GM18502 (cell line): ENCODE results near the gene SIGLEC9.
"Not testable (repeated sequence)": the region's sequence is repeated elsewhere in the genome, so short reads cannot be mapped to it uniquely, and the experiment has no call there.

Experiments used
- ATAC-seq: cut with Tn5 transposase; IDR thresholded peaks from one replicate; pipeline ENCODE4 v1.9.1; 2021; ENCODE audit warnings: mild to moderate bottlenecking; ENCODE audit not compliant: unreplicated experiment, poor library complexity

SIGLEC9 gene

GRCh38 chr19:51141181-51141580, 16.5 kb downstream of the SIGLEC9 start:
- no peak for ATAC-seq

DNA sequence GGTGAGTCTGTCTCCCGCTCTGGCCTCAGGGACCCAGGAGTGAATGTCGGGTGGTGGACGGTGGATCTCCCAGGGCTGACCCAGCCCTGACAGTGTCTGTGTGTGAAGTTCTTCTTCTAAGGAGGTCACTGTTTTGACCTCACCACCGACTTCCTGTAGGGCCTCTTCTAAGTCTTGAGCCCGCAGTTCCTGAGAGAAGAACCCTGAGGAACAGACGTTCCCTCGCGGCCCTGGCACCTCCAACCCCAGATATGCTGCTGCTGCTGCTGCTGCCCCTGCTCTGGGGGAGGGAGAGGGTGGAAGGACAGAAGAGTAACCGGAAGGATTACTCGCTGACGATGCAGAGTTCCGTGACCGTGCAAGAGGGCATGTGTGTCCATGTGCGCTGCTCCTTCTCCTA, 17.4 kb downstream of the SIGLEC9 start, which contains the start of gene SIGLEC7:
Gene SIGLEC7, plus strand, starts transcription at position 183 of the 400 bp plus-strand sequence. Its CDS starts 69 bp downstream, at position 252.
- no peak for ATAC-seq

GRCh38 chr19:51142809-51143475, 18.2 kb downstream of the SIGLEC9 start:
- ATAC-seq: not testable (repeated sequence)

DNA sequence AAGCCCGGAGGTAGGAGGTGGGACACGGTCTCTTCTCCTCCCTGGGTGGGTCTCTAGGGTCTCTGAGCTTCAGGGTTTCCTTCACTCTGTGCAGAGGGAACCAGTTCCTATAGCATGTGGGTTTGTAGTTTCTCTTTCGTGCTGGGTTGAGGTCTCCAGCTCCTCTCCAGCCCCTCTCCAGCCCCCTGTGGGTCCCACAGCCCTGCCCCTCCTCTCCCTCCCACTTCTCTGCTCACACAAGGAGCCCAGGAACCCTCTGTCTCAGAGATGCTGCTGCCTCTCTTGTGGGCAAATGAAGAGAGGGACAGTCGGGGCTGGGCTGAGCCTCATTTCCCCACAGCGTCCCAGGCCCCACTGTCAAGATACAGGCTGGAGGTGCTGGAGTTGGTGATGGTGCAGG, 18.8 kb downstream of the SIGLEC9 start:
- ATAC-seq: no peak

DNA sequence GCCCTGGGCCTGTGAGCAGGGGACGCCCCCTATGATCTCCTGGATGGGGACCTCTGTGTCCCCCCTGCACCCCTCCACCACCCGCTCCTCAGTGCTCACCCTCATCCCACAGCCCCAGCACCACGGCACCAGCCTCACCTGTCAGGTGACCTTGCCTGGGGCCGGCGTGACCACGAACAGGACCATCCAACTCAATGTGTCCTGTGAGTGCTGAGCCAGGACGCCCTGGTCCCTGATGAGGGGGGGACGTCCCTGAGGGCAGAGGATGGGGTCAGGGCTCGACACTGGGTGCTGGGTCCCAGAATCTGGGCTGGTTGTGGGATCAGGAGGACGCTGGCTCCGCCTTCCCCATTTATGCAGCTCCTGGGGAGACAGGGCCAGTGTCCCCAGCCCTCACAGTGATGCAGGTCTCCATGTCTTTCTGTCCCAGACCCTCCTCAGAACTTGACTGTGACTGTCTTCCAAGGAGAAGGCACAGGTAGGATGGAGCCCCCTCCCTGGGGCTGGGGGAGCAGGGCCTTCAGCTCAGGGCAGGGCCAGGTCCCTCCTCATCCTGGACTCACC, 19.9 kb downstream of the SIGLEC9 start:
- no peak for ATAC-seq

- ATAC-seq: no peak
Measured at GRCh38 chr19:51145916-51146493, 21.3 kb downstream of the SIGLEC9 start.

DNA sequence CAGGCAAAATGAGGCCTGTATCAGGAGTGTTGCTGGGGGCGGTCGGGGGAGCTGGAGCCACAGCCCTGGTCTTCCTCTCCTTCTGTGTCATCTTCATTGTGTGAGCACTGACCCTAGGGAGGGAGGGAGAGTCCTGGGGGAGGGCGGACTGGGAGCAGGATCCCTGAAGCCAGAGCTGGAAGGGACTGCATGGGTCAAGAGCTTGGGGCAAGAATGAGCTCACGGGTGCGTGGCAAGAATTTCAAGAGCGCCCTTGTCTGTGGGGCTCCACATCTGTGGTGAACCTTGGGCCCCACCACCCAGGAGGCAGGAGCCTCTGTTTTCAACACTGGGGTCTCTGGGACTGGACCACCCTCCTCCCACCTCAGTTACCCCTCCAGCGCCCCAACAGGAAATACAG, 22.0 kb downstream of the SIGLEC9 start:
- no peak for ATAC-seq

DNA sequence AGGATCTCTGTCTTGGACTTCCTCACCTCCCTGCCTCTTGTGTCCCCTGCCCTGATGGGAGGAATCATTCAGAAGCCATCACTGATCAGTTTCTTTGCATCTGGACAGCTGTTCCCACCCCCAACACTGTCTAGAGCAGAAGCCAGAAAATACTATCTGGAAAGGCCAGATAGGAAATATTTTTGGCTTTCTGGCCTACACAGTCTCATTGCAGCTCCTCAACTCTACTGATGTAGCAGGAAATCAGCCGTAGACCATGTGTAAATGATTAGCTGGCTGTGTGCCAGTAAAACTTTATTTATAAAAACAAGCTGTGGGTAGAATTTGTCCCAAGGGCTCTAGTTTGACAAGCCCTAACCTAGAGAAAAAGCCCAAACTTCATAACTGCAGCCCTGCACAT, 23.0 kb downstream of the SIGLEC9 start:
- no peak for ATAC-seq

DNA sequence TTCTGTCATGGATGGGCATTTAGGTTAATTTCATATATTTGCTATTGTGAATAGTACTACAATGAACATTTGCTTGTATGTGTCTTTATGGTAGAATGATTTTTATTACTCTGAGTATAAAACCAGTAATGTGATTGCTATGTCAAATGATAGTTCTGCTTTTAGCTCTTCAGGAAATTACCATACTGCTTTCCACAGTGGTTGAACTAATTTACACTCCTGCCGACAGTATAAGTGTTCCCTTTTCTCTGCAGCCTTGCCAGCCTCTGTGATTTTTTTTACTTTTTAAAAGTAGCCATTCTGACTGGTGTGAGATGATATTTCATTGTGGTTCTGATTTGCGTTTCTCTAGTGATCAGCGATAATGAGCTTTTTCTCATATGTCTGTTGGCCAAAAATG, 23.9 kb downstream of the SIGLEC9 start:
- no peak for ATAC-seq

DNA sequence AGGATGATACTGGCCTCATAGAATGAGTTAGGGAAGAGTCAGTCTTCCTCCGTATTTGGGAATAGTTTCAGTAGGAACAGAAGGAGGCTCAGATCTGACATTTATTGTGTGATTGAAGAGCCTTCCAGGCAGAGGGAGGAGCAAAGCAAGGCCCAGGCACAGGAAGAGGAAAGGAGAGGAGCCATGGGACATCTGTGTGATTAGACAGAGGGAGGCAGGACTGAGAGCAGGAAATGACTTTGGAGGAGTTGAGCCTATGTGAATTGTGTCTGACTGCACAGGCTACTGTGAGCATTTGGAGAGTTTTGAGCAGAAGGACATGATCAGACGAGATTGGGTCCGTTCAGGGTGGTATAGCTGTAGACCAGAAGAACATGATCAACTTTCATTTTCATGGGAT, 25.9 kb downstream of the SIGLEC9 start:
- ATAC-seq: no peak

DNA sequence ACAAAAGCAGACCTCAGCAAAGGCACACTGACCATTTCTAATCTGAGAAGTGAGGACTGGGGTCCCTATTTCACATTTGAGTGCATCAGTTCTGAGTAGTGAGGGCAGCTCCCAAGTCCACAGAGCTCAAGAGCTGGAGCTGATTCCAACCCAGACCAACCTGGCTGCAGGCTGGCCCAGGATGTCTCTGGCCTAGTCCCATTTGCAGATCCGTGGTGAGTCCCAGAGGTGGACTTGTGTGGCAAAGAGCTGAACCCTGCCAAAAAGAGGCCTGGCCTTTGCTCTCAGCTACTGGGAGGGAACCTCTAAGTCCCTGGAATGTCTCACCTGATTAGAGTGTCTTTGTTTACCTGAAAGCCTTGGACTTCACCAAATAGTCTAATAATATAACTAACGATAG, 32.0 kb downstream of the SIGLEC9 start:
- no peak for ATAC-seq

GRCh38 chr19:51157265-51157664, 32.6 kb downstream of the SIGLEC9 start:
- ATAC-seq: no peak

- ATAC-seq: no peak
Measured at GRCh38 chr19:51158474-51159129, 33.9 kb downstream of the SIGLEC9 start.

- ATAC-seq: no peak
Measured at GRCh38 chr19:51159656-51160055, 35.0 kb downstream of the SIGLEC9 start.

DNA sequence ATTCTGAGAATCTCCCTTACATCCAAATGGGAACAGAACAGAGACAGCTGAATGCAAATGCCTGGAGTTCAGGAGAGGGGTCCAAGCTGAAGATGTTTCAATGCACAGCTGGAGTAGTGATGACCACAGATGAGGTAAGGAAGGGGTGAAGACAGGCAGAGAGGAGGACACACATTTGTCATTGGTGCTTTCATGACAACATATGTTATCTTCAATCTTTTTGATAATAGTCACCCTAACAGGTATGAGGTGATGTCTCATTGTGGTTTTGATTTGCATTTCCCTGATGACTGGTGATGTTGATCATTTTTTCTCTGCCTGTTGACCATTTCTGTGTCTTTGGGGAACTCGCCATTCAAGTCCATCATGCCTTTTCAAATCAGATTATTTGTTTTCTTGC, 36.6 kb downstream of the SIGLEC9 start:
- no peak for ATAC-seq

DNA sequence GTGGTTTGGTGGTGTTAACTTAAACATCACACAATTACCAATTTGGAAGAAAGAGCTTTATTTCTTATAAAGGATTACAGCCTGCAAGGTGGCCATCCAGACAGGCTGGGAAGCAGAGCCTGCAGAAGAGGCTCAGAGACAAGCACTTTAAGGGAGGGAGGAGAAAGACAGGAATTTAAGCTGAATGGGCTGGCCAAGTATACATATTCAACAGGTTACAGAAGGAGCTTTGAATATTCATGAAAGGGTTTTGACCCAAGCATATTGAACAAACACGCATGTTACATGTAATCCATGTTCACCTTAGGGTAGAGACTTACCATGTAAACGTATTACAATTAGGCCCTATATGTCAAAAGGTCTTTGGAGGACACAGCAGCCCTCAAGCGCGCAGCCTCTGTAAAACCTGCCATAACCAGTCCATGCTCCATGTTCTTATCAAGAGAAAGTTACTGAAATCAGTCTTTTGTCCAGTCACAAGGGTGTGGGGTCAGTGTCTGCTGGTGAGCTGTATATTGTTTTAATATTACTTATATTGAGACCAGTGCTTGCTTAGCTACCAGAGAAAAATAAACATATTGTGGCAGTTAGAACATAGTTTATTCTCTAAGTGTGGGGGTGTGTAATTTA, 37.3 kb downstream of the SIGLEC9 start:
- ATAC-seq: no peak

- ATAC-seq: no peak
Measured at GRCh38 chr19:51163257-51163656, 38.6 kb downstream of the SIGLEC9 start.

- ATAC-seq: no peak
Measured at GRCh38 chr19:51164215-51164614, 39.5 kb downstream of the SIGLEC9 start.

- ATAC-seq: no peak
Measured at GRCh38 chr19:51166846-51167490, 42.3 kb downstream of the SIGLEC9 start.

DNA sequence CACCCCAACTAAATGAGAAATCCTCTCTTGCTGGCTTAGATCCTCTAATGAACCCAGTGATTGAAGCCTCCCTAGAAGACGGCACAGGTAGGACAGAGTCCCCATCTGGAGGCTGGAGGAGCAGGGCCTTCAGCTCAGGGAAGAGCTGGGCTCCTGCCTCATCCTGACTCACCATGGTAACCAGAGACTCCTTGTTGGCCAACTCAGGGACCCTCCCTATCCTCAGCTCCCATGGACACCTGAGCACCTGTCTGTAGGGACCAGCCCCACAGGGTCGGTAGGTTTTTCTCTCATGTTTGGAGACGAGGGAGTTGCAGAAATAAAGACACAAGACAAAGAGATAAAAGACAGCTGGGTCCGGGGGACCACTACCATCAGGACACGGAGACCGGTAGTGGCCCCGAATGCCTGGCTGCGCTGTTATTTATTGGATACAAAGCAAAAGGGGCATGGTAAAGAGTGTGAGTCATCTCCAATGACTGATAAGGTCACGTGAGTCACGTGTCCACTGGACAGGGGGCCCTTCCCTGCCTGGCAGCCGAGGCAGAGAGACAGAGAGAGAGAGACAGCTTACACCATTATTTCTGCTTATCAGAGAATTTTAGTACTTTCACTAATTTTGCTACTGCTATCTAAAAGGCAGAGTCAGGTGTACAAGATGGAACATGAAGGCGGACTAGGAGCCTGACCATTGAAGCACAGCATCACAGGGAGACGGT, 44.0 kb downstream of the SIGLEC9 start:
- no peak for ATAC-seq
